Epithelial cell of esophagus (primary cell): ENCODE measurements around the gene YIPF1.
"Not testable (repeated sequence)": the region's sequence is repeated elsewhere in the genome, so short reads cannot be mapped to it uniquely, and the experiment has no call there.

ENCODE experiments used
- DNase-seq: peaks from one replicate; pipeline ENCODE4 v3.0.0; 2010; ENCODE audit warnings: low read depth
- H3K4me3 ChIP-seq: 2 replicates; pipeline ENCODE4 v1.5.1; 2011; ENCODE audit warnings: mild to moderate bottlenecking, low read length, control low read depth
- CTCF ChIP-seq: IDR thresholded peaks from 2 replicates; pipeline ENCODE4 v1.5.1; 2011; ENCODE audit warnings: low read depth, mild to moderate bottlenecking, low read length, control low read depth, inconsistent platforms; ENCODE audit not compliant: insufficient read depth; ENCODE audit errors: missing control alignments

YIPF1 gene

GRCh38 chr1:53888681-53889080 is 916 bp downstream of the YIPF1 start:
- no peak for DNase-seq
- TF ChIP-seq CTCF, result no peak

GRCh38 chr1:53883600-53883999 is 6.0 kb downstream of the YIPF1 start:
- H3K4me3 ChIP-seq, DNase-seq: not testable (repeated sequence)

More at GRCh38 chr1:53888681-53889080, 916 bp downstream of the YIPF1 start:
- H3K4me3 ChIP-seq, result no peak overlapping the region

GRCh38 chr1:53881853-53882252 is 7.7 kb downstream of the YIPF1 start:
- not testable (repeated sequence) for DNase-seq, H3K4me3 ChIP-seq

GRCh38 chr1:53878492-53879105 is 11.0 kb downstream of the YIPF1 start:
- TF ChIP-seq CTCF, result peak; percentile 66
- no peak overlapping the region for H3K4me3 ChIP-seq
- peak; percentile 75 for DNase-seq

GRCh38 chr1:53875150-53875549 is 14.4 kb downstream of the YIPF1 start:
- not testable (repeated sequence) for DNase-seq, H3K4me3 ChIP-seq

- no peak for DNase-seq
- no peak overlapping the region for H3K4me3 ChIP-seq
- no peak for TF ChIP-seq CTCF
These were observed 17.7 kb downstream of the YIPF1 start for GRCh38 chr1:53871773-53872484.

- no peak for TF ChIP-seq CTCF
- H3K4me3 ChIP-seq, result no peak overlapping the region
- DNase-seq, result no peak
These were observed 18.4 kb downstream of the YIPF1 start for GRCh38 chr1:53871221-53871620.

GRCh38 chr1:53869454-53870117 is 20.0 kb downstream of the YIPF1 start:
- no peak for DNase-seq
- no peak overlapping the region for H3K4me3 ChIP-seq
- TF ChIP-seq CTCF, result no peak
